OCI-LY3 (cell line): ENCODE data around the gene PEX16.

ENCODE experiments used
- H2AFZ ChIP-seq: fragments of 200-600, 300-600 bp; shearing (Covaris generic); 2 replicates; pipeline ENCODE4 v1.6.0; 2014; ENCODE audit warnings: antibody characterized with exemption, low read depth, low read length
- H3K27ac ChIP-seq: fragments of 200-600, 300-600 bp; sonication (generic); 2 replicates; pipeline ENCODE4 v1.5.1; 2014; ENCODE audit warnings: mild to moderate bottlenecking, low read length, moderate library complexity, mixed read lengths
- H3K27me3 ChIP-seq: fragments of 200-600, 300-600 bp; sonication (generic); 2 replicates; pipeline ENCODE4 v1.6.1; 2014; ENCODE audit warnings: low read depth, low read length, mixed read lengths
- H3K36me3 ChIP-seq: fragments of 200-600, 300-600 bp; sonication (generic); replicated peaks from 2 replicates; pipeline ENCODE3; 2014; ENCODE audit warnings: low read depth, low read length, mixed read lengths
- H3K4me1 ChIP-seq: fragments of 300-600, 200-600 bp; sonication (generic); 2 replicates; pipeline ENCODE4 v1.6.1; 2014; ENCODE audit warnings: low read length, mixed read lengths
- H3K4me2 ChIP-seq: fragments of 200-600, 300-600 bp; sonication (generic); 2 replicates; pipeline ENCODE4 v1.6.1; 2014; ENCODE audit warnings: low read length, mixed read lengths
- H3K4me3 ChIP-seq: fragments of 300-600, 200-600 bp; sonication (generic); 2 replicates; pipeline ENCODE4 v1.5.1; 2014; ENCODE audit warnings: antibody characterized with exemption, mild to moderate bottlenecking, low read length, moderate library complexity
- H3K79me2 ChIP-seq: fragments of 300-600, 200-600 bp; shearing (Covaris generic); 2 replicates; pipeline ENCODE4 v1.6.1; 2014; ENCODE audit warnings: mild to moderate bottlenecking, low read length, mixed read lengths
- H3K9ac ChIP-seq: fragments of 300-600, 200-600 bp; shearing (Covaris generic); 2 replicates; pipeline ENCODE4 v1.6.0; 2014; ENCODE audit warnings: mild to moderate bottlenecking, low read length, moderate library complexity
- H3K9me3 ChIP-seq: fragments of 200-600, 300-600 bp; shearing (Covaris generic); 2 replicates; pipeline ENCODE4 v1.6.1; 2014; ENCODE audit warnings: low read length, mixed read lengths; ENCODE audit not compliant: insufficient read depth
- H4K20me1 ChIP-seq: fragments of 200-600, 300-600 bp; sonication (generic); 2 replicates; pipeline ENCODE4 v1.6.1; 2016; ENCODE audit warnings: low read length, mixed read lengths; ENCODE audit not compliant: insufficient read depth
- CTCF ChIP-seq: fragments of 200-600, 300-600 bp; sonication (generic); IDR thresholded peaks from 2 replicates; pipeline ENCODE4 v1.5.1; 2014; ENCODE audit warnings: antibody characterized with exemption, low read length, low read depth
- EZH2phosphoT487 ChIP-seq: fragments of 200-600 bp; shearing (Covaris generic); IDR thresholded peaks from 2 replicates; pipeline ENCODE4 v1.6.1; 2018; ENCODE audit warnings: antibody characterized with exemption, mixed run types, low read depth

Gene PEX16

GRCh38 chr11:45913514-45913913 is 4.2 kb downstream of the PEX16 start:
- H3K4me1 ChIP-seq = peaks cover 3% of the 10 kb centered on the region; the same call in 1 of the 2 replicates
- H3K4me3 ChIP-seq = no peak overlapping the region
- H4K20me1 ChIP-seq = no peaks in the 10 kb centered on the region
- no peaks in the 10 kb centered on the region for H3K9me3 ChIP-seq
- no peak overlapping the region for H3K4me2 ChIP-seq
- TF ChIP-seq EZH2phosphoT487 (no peak), CTCF (no peak)
- H3K9ac ChIP-seq = no peak overlapping the region
- H2AFZ ChIP-seq = no peak overlapping the region
- no peaks in the 10 kb centered on the region for H3K27me3 ChIP-seq
- peaks cover 11% of the 10 kb centered on the region for H3K36me3 ChIP-seq
- peaks cover 18% of the 10 kb centered on the region for H3K79me2 ChIP-seq
- H3K27ac ChIP-seq = no peak overlapping the region

- TF ChIP-seq CTCF (no peak), EZH2phosphoT487 (no peak)
- Histone ChIP-seq H3K9me3 (no peaks in the 10 kb centered on the region), H2AFZ (no peak overlapping the region), H3K27me3 (no peaks in the 10 kb centered on the region), H4K20me1 (no peaks in the 10 kb centered on the region), H3K36me3 (peaks cover 8% of the 10 kb centered on the region), H3K4me1 (no peaks in the 10 kb centered on the region; the same call in 1 of the 2 replicates), H3K4me2 (no peak overlapping the region), H3K79me2 (no peaks in the 10 kb centered on the region; the same call in 1 of the 2 replicates), H3K4me3 (no peak overlapping the region), H3K27ac (no peak overlapping the region), H3K9ac (no peak overlapping the region)
Observed at GRCh38 chr11:45910623-45911022, 7.1 kb downstream of the PEX16 start.

DNA sequence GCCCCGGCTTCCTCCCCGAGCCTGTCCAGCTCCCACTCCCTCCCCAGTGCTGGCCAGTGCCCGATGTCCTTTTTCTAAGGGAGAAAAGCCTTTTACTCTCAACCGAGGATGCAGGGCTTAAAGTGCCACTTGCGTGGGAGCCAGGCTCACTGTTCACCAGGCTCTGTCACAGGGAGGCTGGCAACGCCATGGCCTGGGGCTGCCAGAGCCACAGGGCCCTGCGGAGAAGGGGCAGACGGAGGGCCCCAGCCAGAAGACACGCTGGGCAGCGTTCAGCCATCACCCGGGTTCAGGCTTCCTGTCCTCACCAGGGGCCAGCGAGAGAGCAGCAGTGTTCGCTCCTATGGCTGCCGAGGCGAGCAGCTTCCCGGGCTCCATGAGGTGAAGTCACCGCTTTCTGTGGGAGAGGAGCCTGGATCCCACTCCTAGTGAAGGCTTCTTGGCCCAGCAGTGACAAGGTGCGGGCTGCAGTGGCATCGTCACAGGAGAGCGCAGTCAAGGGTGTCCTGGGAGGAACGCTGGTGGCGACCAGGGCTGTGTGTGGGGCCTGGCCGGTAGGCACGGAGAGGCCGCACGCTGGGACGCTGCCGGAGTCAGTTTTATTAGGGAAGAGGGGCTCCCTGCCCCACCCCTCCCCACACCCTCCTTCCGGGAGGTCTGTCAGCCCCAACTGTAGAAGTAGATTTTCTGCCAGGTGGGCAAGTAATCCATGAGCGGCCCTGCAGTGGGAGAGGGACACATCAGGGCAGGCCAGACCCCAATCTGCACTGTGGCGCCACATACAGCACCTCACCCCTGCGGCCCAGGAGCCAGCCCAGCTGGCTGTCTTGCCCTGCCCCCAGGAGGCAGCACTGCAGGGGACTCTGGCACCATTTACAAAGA is 7.8 kb downstream of the PEX16 start:
- H2AFZ ChIP-seq = no peak overlapping the region
- no peaks in the 10 kb centered on the region for H3K9me3 ChIP-seq
- TF ChIP-seq EZH2phosphoT487 (no peak), CTCF (no peak)
- no peaks in the 10 kb centered on the region for H3K79me2 ChIP-seq
- H3K27me3 ChIP-seq = no peaks in the 10 kb centered on the region
- no peak overlapping the region for H3K4me2 ChIP-seq
- no peak overlapping the region for H3K27ac ChIP-seq
- H3K4me1 ChIP-seq = no peaks in the 10 kb centered on the region; the same call in 1 of the 2 replicates
- H3K4me3 ChIP-seq = no peak overlapping the region
- H4K20me1 ChIP-seq = no peaks in the 10 kb centered on the region
- H3K9ac ChIP-seq = no peak overlapping the region
- H3K36me3 ChIP-seq = peaks cover 6% of the 10 kb centered on the region

DNA sequence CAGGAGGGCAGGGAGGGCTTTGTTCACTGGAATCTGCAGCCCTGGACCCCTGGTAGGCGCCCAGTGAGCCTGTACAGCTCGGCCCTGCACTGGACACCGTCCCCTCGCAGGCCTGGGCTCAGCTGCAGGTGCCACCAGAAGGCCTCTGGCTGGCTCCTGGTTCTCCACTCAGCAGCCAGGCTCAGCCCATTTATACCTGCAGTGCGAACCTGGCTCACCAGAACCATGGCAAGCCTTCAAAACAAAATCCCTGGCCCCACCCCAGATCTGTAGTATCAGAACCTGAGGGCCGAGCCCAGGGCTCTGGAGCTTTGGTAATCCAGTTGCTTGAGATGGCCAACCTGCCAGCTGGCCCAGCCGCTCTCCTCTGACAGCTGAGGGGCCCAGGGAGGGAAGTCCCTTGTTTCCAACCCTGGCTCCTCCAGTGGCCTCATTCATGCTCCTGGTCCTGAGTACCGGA is 9.7 kb downstream of the PEX16 start:
- TF ChIP-seq CTCF (no peak), EZH2phosphoT487 (no peak)
- Histone ChIP-seq H3K27ac (no peak overlapping the region), H3K36me3 (no peaks in the 10 kb centered on the region)

More for the DNA sequence above, 9.7 kb downstream of the PEX16 start:
- no peaks in the 10 kb centered on the region for H4K20me1 ChIP-seq
- no peaks in the 10 kb centered on the region for H3K9me3 ChIP-seq
- H3K9ac ChIP-seq = no peak overlapping the region
- H3K27me3 ChIP-seq = no peaks in the 10 kb centered on the region
- no peak overlapping the region for H3K4me2 ChIP-seq
- H2AFZ ChIP-seq = no peak overlapping the region
- no peaks in the 10 kb centered on the region; the same call in 1 of the 2 replicates for H3K4me1 ChIP-seq
- H3K79me2 ChIP-seq = no peaks in the 10 kb centered on the region
- no peak overlapping the region for H3K4me3 ChIP-seq
